Caco-2 (cell line): ENCODE measurements around the gene HDAC4. TPM values are rescaled to one million over a fixed set of nuclear protein-coding genes. Genes with fewer than 3 reads are reported as not detected.

Experiments
- BruUV-seq: library from RNA; stranded (reverse); fragments of 400-500 nt; replicated peaks from 2 replicates; lab custom pipeline; 2021; lab: Mats Ljungman, UMichigan
- CTCF ChIA-PET: fragments of 300-600 bp; sonication (Branson Sonifier 250); formaldehyde crosslinking; loops from one replicate; lab custom pipeline; 2022; ENCODE audit warnings: antibody characterized with exemption; lab: Charles Lee
- POLR2A ChIA-PET: fragments of 300-600 bp; sonication (Branson Sonifier 250); formaldehyde crosslinking; loops from one replicate; lab custom pipeline; 2022; ENCODE audit warnings: antibody characterized with exemption; lab: Charles Lee
- DNase-seq, 2 experiments: peaks; one replicate each; pipeline versions ENCODE4 v3.0.0 to v3.0.0-alpha.2; 2020 to 2022
- H3K27me3 ChIP-seq: replicated peaks from 2 replicates; pipeline ENCODE4 v1.6.0; 2011; ENCODE audit warnings: low read length; ENCODE audit not compliant: control insufficient read depth, insufficient read depth
- H3K36me3 ChIP-seq: 2 replicates; pipeline ENCODE4 v1.5.1; 2011; ENCODE audit warnings: low read length; ENCODE audit not compliant: control insufficient read depth, insufficient read depth
- H3K4me1 ChIP-seq: fragments of 250-450 bp; sonication (Bioruptor Pico); 2 replicates; pipeline ENCODE4 v1.5.1; 2020; ENCODE audit warnings: mild to moderate bottlenecking
- H3K4me3 ChIP-seq: 2 replicates; pipeline ENCODE4 v1.5.1; 2011; ENCODE audit warnings: low read depth, mild to moderate bottlenecking, control low read depth, low read length
- H3K9me3 ChIP-seq: fragments of 250-450 bp; sonication (Bioruptor Pico); 2 replicates; pipeline ENCODE4 v1.5.1; 2020; ENCODE audit warnings: mild to moderate bottlenecking, moderate library complexity
- H3K27ac Mint-ChIP-seq: one replicate; pipeline ENCODE4 v1.8.0; 2022; ENCODE audit warnings: mixed read lengths; ENCODE audit not compliant: unreplicated experiment
- H3K27me3 Mint-ChIP-seq: one replicate; pipeline ENCODE4 v1.8.0; 2022; ENCODE audit warnings: mixed read lengths; ENCODE audit not compliant: insufficient read depth, unreplicated experiment
- H3K36me3 Mint-ChIP-seq: one replicate; pipeline ENCODE4 v1.8.0; 2022; ENCODE audit warnings: mild to moderate bottlenecking, mixed read lengths; ENCODE audit not compliant: insufficient read depth, unreplicated experiment
- H3K4me1 Mint-ChIP-seq: one replicate; pipeline ENCODE4 v1.8.0; 2022; ENCODE audit warnings: low read depth, mixed read lengths; ENCODE audit not compliant: unreplicated experiment
- H3K4me3 Mint-ChIP-seq: one replicate; pipeline ENCODE4 v1.8.0; 2022; ENCODE audit warnings: mild to moderate bottlenecking, moderate library complexity, mixed read lengths; ENCODE audit not compliant: unreplicated experiment
- H3K9me3 Mint-ChIP-seq: one replicate; pipeline ENCODE4 v1.8.0; 2022; ENCODE audit warnings: mixed read lengths; ENCODE audit not compliant: unreplicated experiment
- CTCF ChIP-seq, 2 experiments: fragments of 200-600 bp in 1 of 2; IDR thresholded peaks; 1 replicate in 1 of 2; 2 replicates in 1 of 2; pipeline versions ENCODE4 v1.5.1 to v1.8.0; 2011 to 2022; ENCODE audit warnings: antibody characterized with exemption in 1 of 2, control low read depth in 1 of 2, inconsistent platforms in 1 of 2, low read depth in 1 of 2, low read length in 1 of 2, mild to moderate bottlenecking in 1 of 2, moderate library complexity in 1 of 2; ENCODE audit not compliant: insufficient read depth in 1 of 2, severe bottlenecking in 1 of 2, unreplicated experiment in 1 of 2
- intact Hi-C: fragments of 100-400 bp; cut with micrococcal nuclease; formaldehyde crosslinking; loops from one replicate; pipeline ENCODE4 v1.10.0; 2022; ENCODE audit not compliant: unreplicated experiment
- total RNA-seq: library from RNA; stranded (reverse); gene quantifications from 2 replicates; pipeline ENCODE4 v1.2.3, GENCODE V29; 2022

Gene HDAC4
- total RNA-seq, 1 experiment from 2014 or later = 15.5 TPM

GRCh38 chr2:239386872-239387445, 13.9 kb downstream of the HDAC4 start:
- POLR2A ChIA-PET = no interaction called here
- no TSS peak for BruUV-seq
- Histone ChIP-seq H3K9me3 (no peaks in the 10 kb centered on the region), H3K4me3 (no peak overlapping the region), H3K27me3 (no peaks in the 10 kb centered on the region), H3K36me3 (no peaks in the 10 kb centered on the region), H3K4me1 (no peaks in the 10 kb centered on the region)
- CTCF ChIA-PET = no interaction called here
- no peak for DNase-seq
- Mint-ChIP-seq H3K4me3 (no peak overlapping the region), H3K4me1 (no peaks in the 10 kb centered on the region), H3K9me3 (no peaks in the 10 kb centered on the region), H3K27me3 (no peaks in the 10 kb centered on the region), H3K27ac (no peak overlapping the region), H3K36me3 (no peaks in the 10 kb centered on the region)
- no peak for TF ChIP-seq CTCF (IDR thresholded peaks at IDR 0.05; ENCODE audit: insufficient read depth in 1 of 2, low read depth in 1 of 2, low read length in 1 of 2, severe bottlenecking in 1 of 2, unreplicated experiment in 1 of 2)
- intact Hi-C loops = no loop called here

- Histone ChIP-seq H3K36me3 (no peaks in the 10 kb centered on the region), H3K4me3 (no peak overlapping the region), H3K4me1 (no peaks in the 10 kb centered on the region), H3K9me3 (no peaks in the 10 kb centered on the region), H3K27me3 (no peaks in the 10 kb centered on the region)
- no peak for DNase-seq
- Mint-ChIP-seq H3K4me1 (no peaks in the 10 kb centered on the region), H3K9me3 (no peaks in the 10 kb centered on the region), H3K27ac (peak overlapping the region; percentile 53), H3K27me3 (no peaks in the 10 kb centered on the region), H3K4me3 (no peak overlapping the region), H3K36me3 (no peaks in the 10 kb centered on the region)
- no TSS peak for BruUV-seq
- intact Hi-C loops = no loop called here
- no peak for TF ChIP-seq CTCF (IDR thresholded peaks at IDR 0.05; ENCODE audit: insufficient read depth in 1 of 2, low read depth in 1 of 2, low read length in 1 of 2, severe bottlenecking in 1 of 2, unreplicated experiment in 1 of 2)
- ChIA-PET CTCF (no interaction called here), POLR2A (no interaction called here)
These were observed 14.7 kb downstream of the HDAC4 start for GRCh38 chr2:239386001-239386670.

- no peaks in the 10 kb centered on the region for H3K27me3 Mint-ChIP-seq
- no peaks in the 10 kb centered on the region for H3K9me3 ChIP-seq
- no peak for TF ChIP-seq CTCF (IDR thresholded peaks at IDR 0.05; ENCODE audit: insufficient read depth in 1 of 2, low read depth in 1 of 2, low read length in 1 of 2, severe bottlenecking in 1 of 2, unreplicated experiment in 1 of 2)
- H3K9me3 Mint-ChIP-seq = no peaks in the 10 kb centered on the region
- no peaks in the 10 kb centered on the region for H3K27me3 ChIP-seq
- BruUV-seq = no TSS peak
- H3K4me1 ChIP-seq = no peaks in the 10 kb centered on the region
- no peak overlapping the region for H3K4me3 ChIP-seq
- H3K36me3 ChIP-seq = no peaks in the 10 kb centered on the region
- intact Hi-C loops = no loop called here
- H3K4me1 Mint-ChIP-seq = no peaks in the 10 kb centered on the region
- DNase-seq = no peak
- no peak overlapping the region for H3K4me3 Mint-ChIP-seq
- peak overlapping the region; percentile 53 for H3K27ac Mint-ChIP-seq
- ChIA-PET CTCF (no interaction called here), POLR2A (no interaction called here)
- no peaks in the 10 kb centered on the region for H3K36me3 Mint-ChIP-seq
These were observed 15.5 kb downstream of the HDAC4 start for GRCh38 chr2:239385096-239386000.
